GM21717 (cell line): ENCODE data around the gene D2HGDH.
"Not testable (repeated sequence)": the region's sequence is repeated elsewhere in the genome, so short reads cannot be mapped to it uniquely, and the experiment has no call there.

Source experiments
- ATAC-seq: cut with Tn5 transposase; IDR thresholded peaks from one replicate; pipeline ENCODE4 v1.9.1; 2021; ENCODE audit warnings: mild to moderate bottlenecking, moderate library complexity; ENCODE audit not compliant: unreplicated experiment

The D2HGDH gene

DNA sequence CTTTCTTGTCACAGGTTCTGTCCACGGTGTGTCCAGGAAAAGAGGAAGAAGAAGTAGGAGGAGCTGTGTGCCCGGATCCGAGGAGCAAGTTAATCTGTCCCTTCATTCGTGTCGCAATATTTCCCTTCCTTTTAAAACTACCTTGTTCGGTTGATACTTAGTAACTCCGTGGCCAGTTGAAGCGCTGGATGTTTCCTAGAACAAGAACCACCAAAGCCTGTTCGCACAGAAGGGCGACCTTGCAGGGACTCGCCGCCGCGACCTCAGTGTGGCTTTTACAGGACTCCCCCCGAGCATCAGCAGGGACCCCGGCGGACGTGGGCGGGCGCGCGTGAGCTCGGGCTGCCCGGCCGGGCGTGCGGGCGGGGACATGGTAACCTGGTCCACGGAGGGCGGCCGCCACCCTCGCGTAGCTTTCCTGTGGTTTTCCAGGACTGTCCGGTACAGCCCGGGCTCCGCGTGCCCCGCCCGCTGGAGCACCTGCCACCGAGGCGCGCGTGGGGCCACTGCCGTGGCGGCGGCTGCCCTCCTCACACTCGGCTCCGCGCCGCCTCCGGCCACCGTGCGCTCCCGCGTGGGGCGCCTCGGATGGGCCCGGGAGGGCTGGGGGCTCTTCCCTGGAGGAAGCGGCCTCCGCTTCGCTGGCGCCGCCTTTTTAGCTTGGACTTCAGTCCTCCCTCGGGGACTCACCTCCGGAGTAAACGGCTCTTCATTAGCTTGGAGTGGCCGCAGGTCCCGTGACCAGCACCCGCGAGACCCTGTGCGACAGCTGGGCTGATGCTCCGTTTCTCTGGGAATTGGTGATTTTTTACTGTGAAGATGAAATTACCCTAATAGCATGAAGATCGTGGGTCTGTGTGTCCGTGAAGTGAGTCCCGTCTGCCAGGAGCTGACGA lies 9.2 kb upstream of the D2HGDH start:
- ATAC-seq = no peak

DNA sequence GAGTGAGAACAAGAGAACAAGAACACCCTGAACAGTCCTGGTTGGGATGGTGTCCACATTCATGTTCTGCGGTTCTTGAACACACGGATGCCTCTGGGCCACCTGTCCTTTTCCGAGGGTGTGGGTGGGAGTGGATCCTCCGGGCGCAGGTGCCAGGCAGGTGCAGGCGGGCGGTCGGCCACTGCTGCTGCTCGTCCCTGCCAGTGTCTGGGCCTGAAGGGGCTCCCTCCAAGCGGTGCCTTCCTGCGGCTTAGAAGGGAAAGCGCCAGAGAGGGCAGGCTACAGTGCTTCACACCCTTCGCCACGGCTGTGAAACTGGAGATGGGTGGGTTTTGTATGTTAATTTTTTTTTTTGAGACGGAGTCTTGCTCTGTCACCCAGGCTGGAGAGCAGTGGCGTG lies 8.0 kb upstream of the D2HGDH start:
- ATAC-seq = no peak

DNA sequence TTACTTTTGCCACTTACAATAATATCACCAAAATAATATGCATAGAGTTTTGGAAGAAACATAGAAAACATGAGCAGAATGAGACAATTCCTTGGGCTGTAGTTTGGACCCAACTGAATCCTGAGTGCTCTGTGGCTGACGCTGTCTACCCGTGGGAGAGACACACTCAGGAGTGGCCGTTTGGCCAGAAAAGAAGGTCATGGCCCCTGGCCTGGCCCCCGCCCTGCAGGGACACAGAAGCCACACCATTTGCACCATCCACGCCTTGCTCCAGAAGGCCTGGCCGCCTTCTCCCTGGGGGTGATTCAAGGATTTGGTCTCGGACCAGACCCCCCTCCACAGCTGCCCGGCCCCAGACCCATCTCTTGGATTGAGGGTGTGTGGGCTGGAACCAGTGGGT lies 6.4 kb upstream of the D2HGDH start:
- ATAC-seq = no peak

- ATAC-seq = no peak
Observed at GRCh38 chr2:241728627-241729026, 5.8 kb upstream of the D2HGDH start.

DNA sequence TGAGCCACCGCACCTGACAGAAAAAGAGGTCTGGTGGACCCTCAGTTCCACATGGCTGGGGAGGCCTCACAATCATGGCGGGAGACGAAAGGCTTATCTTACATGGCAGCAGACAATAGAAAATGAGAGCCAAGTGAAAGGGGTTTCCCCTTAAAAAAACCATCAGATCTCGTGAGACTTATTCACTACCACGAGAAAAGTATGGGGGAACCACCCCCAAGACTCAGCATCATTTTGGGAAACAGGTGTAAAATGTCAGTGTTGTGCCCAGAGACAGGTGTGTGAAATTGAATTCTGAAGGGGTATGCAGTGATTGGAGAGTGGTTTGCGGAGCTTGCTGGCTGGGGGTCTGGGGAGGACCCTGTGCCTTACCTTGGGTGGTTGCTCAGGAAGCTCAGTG lies 4.6 kb upstream of the D2HGDH start:
- ATAC-seq = no peak

DNA sequence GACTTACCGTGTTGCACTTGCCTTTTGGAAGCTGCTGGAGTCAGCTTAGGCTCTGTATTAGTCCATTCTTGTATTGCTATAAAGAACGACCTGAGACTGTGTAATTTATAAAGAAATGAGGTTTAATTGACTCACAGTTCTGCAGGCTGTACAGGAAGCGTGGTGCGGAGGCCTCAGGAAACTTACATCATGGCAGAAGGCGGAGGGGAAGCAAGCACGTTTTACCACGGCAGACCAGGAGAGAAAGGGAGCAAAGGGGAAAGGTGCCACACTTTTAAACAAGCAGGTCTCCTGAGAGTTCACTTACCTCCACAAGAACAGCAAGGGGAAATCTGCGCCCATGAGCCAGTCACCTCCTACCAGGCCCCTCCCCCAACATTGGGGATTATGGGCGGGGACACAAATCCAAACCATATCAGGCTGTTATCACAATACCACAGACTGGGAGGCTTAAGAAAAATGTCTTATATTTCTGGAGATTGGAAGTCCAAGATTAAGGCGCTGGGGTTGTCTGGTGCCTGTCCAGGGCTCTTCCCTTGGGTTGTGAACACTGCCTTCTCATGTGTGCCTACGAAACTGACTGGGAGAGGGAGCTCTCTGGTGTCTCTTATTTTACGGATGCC lies 3.6 kb upstream of the D2HGDH start:
- no peak for ATAC-seq

DNA sequence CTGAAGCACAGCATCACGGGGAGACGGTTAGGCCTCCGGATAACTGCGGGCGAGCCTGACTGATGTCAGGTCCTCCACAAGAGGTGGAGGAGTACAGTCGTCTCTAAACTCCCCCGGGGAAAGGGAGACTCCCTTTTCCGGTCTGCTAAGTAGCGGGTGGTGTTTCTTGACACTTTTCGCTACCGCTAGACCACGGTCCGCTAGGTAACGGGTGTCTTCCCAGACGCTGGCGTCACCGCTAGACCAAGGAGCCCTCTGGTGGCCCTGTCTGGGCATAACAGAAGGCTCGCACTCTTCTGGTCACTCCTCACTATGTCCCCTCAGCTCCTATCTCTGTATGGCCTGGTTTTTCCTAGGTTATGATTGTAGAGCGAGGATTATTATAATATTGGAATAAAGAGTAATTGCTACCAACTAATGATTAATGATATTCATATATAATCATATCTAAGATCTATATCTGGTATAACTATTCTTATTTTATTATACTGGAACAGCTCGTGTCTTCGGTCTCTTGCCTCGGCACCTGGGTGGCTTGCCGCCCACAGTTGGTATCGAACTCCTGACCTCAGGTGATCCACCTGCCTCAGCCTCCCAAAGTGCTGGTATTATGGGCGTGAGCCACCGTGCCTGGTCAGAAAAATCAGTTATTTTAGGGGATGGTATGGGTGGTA lies 1.8 kb upstream of the D2HGDH start:
- ATAC-seq = not testable (repeated sequence)

GRCh38 chr2:241733391-241734207 lies 831 bp upstream of the D2HGDH start:
- no peak for ATAC-seq

GRCh38 chr2:241734208-241734466 lies 293 bp upstream of the D2HGDH start:
- no peak for ATAC-seq

DNA sequence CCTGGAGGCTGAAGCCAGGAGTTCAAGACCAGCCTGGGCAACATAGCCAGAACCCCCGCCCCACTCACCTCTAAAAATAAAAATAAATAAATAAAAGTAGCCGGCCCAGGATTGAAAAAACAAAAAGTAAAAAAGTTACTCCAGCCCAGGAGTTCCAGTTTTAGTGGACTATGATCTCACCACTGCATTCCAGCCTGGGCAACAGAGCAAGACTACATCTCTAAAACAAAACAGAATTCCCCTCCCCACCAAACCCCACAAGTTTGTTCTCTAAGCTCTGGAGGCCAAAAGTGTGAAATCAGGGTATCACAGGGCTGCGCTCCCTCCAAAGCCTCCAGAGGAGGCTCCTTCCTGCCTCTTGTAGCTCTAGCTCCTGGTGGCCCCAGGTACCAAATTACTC lies 1.7 kb downstream of the D2HGDH start:
- no peak for ATAC-seq

DNA sequence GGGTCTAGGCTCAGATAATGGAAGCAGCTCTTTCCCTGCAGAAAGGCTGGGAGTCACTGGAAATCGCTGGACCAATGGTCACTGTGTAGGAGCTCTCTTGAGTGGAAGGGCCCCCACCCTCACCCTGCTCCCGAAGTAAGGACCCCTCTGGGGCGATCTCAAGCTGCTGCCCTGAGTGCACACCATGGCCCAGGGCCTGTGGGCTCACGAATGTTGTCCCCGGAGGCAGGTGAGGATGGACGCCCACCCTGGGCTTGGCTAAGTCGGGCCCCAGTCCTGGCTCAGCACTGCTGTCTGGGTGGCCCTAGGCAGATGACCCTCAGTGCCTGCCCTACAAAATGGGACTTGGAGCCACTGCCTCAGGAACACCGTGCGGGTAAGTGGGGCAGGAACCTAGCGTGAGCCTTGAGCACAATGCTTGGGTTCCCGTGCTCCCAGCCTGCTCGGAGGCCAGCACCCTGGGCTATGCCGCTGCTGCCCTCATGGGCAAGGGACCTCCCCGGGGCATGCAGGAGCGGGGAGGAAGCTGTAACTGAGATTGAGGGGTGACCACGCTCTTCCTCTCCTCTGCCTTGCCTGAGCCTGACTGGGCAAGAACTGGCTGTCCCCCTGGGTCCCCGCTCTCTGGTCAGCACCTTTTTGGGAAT lies 3.7 kb downstream of the D2HGDH start:
- ATAC-seq = no peak

- ATAC-seq = no peak
Observed at GRCh38 chr2:241739177-241739576, 4.7 kb downstream of the D2HGDH start.

- no peak for ATAC-seq
Observed at GRCh38 chr2:241739651-241740050, 5.2 kb downstream of the D2HGDH start.

DNA sequence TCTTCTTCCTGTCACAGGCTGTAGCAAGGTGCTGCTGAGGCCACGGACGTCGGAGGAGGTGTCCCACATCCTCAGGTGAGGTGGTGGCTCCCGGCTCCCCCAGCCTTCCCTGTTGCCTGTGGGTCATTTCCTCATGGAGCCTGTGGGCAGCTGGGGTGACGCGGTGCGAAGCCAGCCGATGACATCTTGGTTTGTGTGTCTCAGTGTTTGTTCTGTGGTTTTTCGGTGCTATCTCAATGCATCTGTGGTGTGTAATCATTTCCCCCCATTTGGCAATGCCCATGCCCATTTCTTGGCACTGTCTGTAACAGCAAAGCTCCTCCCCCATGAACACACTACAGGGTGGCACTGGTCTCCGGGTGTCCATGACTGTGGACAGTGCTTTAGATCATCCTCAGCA lies 6.6 kb downstream of the D2HGDH start:
- ATAC-seq = no peak

- ATAC-seq = no peak
Observed at GRCh38 chr2:241742320-241742939, 8.0 kb downstream of the D2HGDH start.

DNA sequence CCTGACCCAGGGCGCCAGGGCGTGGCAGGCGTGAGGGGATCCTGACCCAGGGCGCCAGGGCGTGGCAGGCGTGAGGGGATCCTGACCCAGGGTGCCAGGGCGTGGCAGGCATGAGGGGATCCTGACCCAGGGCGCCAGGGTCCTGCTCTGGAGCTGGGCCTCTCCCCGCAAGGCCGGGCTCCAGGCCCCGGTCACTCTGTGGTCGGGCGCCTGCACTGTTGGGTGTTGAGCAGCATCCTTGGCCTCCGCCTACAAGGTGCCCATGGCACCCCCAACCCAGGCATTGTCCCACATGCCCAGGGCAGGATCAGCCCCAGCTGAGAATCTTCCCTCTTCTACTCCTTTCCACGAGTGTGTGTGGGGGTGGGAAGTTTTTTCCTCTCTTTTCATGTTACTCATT lies 8.6 kb downstream of the D2HGDH start:
- ATAC-seq = not testable (repeated sequence)

- no peak for ATAC-seq
Observed at GRCh38 chr2:241743620-241744019, 9.2 kb downstream of the D2HGDH start.

- ATAC-seq = no peak
Observed at GRCh38 chr2:241744028-241744754, 9.8 kb downstream of the D2HGDH start.

DNA sequence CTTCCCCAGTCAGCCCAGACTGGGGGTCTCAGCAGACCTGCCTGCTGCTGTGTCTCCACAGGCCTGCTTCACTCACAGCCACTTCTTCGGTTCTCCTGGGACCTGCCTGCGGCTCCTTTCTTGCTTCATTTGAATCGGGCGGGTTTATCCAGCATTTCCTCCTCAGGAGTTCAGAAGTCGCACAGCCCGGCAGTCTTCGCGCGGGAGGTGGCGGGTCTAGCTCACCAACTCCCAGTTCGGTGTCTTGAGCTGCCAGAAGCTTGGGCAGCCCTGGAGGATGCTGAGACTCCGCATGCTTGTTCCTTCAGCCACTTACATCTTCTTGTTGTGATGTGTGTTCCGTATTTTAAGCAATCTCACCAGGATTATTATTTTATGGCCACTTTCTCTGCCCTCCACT lies 10.8 kb downstream of the D2HGDH start:
- ATAC-seq = no peak

GRCh38 chr2:241746084-241746483 lies 11.7 kb downstream of the D2HGDH start:
- ATAC-seq = no peak
